Ascending aorta (tissue), 2 donors: ENCODE measurements around the gene ATP9A. TPM values are rescaled to one million over a fixed set of nuclear protein-coding genes. Genes with fewer than 3 reads are reported as not detected.

Source experiments
- DNase-seq, 2 donors: peaks; one replicate each; pipeline ENCODE4 v3.0.0-alpha.2; 2019; ENCODE audit warnings: low spot score in 2 of 2
- H3K27ac ChIP-seq, 2 donors: fragments of 200-600 bp; sonication (generic); one replicate each; pipeline ENCODE4 v1.5.1; 2016 to 2017; ENCODE audit warnings: mild to moderate bottlenecking in 1 of 2
- H3K27me3 ChIP-seq: fragments of 200-600 bp; sonication (generic); one replicate; pipeline ENCODE4 v1.5.1; 2017
- H3K36me3 ChIP-seq, 2 donors: fragments of 200-600 bp; sonication (generic); one replicate each; pipeline ENCODE4 v1.5.1; 2016
- H3K4me1 ChIP-seq, 2 donors: fragments of 200-600 bp; sonication (generic); one replicate each; pipeline ENCODE4 v1.5.1; 2016 to 2017; ENCODE audit warnings: mild to moderate bottlenecking in 1 of 2
- H3K4me3 ChIP-seq, 2 donors: fragments of 200-600 bp; sonication (generic); one replicate each; pipeline ENCODE4 v1.5.1; 2016 to 2017; ENCODE audit warnings: mild to moderate bottlenecking in 1 of 2
- H3K9me3 ChIP-seq, 2 donors: fragments of 200-600 bp; sonication (generic); one replicate each; pipeline ENCODE4 v1.5.1; 2016
- CTCF ChIP-seq, 3 experiments: fragments of 200-600 bp in 2 of 3; fragments of 450-650 bp in 1 of 3; sonication (generic) in 2 of 3; IDR thresholded peaks; one replicate each; pipeline ENCODE4 v1.5.1; 2016 to 2019; ENCODE audit warnings: antibody characterized with exemption in 3 of 3, mild to moderate bottlenecking in 1 of 3, moderate library complexity in 1 of 3
- intact Hi-C: fragments of 100-400 bp; cut with DNase I; formaldehyde crosslinking; loops from one replicate; pipeline ENCODE4 v1.15.1; 2023
- total RNA-seq: library from RNA; depleted of rRNA; stranded (reverse); fragments of >200 nt; gene quantifications from one replicate; pipeline ENCODE4 v1.1.0, GENCODE V29; 2016

The ATP9A gene
- total RNA-seq, 1 donor from 2014 or later = 14.5 TPM

- Histone ChIP-seq H3K36me3 (no peaks in the 10 kb centered on the region), H3K27ac (no peak overlapping the region), H3K9me3 (no peaks in the 10 kb centered on the region), H3K4me1 (peaks cover 0 to 4% of the 10 kb centered on the region in 2 donors), H3K27me3 (no peaks in the 10 kb centered on the region), H3K4me3 (no peak overlapping the region)
- intact Hi-C loops = no loop called here
- DNase-seq = no peak
- no peak for TF ChIP-seq CTCF (IDR thresholded peaks at IDR 0.05)
Measured at GRCh38 chr20:51588762-51589161, 179.4 kb downstream of the ATP9A start.

GRCh38 chr20:51587145-51587544 is 181.0 kb downstream of the ATP9A start:
- Histone ChIP-seq H3K4me3 (no peak overlapping the region), H3K9me3 (no peaks in the 10 kb centered on the region), H3K4me1 (no peaks in the 10 kb centered on the region), H3K27me3 (no peaks in the 10 kb centered on the region), H3K36me3 (no peaks in the 10 kb centered on the region), H3K27ac (no peak overlapping the region)
- intact Hi-C loops = no loop called here
- DNase-seq = no peak
- TF ChIP-seq CTCF (IDR thresholded peaks at IDR 0.05) = no peak

GRCh38 chr20:51586005-51586440 is 182.2 kb downstream of the ATP9A start:
- DNase-seq = no peak
- Histone ChIP-seq H3K4me1 (no peaks in the 10 kb centered on the region), H3K27ac (no peak overlapping the region), H3K27me3 (no peaks in the 10 kb centered on the region), H3K9me3 (no peaks in the 10 kb centered on the region), H3K4me3 (no peak overlapping the region), H3K36me3 (no peaks in the 10 kb centered on the region)
- no peak for TF ChIP-seq CTCF (IDR thresholded peaks at IDR 0.05)
- intact Hi-C loops = no loop called here

GRCh38 chr20:51585148-51585547 is 183.0 kb downstream of the ATP9A start:
- Histone ChIP-seq H3K4me1 (no peaks in the 10 kb centered on the region), H3K27me3 (no peaks in the 10 kb centered on the region), H3K36me3 (no peaks in the 10 kb centered on the region), H3K4me3 (no peak overlapping the region), H3K9me3 (no peaks in the 10 kb centered on the region), H3K27ac (no peak overlapping the region)
- DNase-seq = no peak
- intact Hi-C loops = no loop called here
- TF ChIP-seq CTCF (IDR thresholded peaks at IDR 0.05) = no peak

GRCh38 chr20:51584737-51585136 is 183.5 kb downstream of the ATP9A start:
- intact Hi-C loops = no loop called here
- DNase-seq = no peak
- Histone ChIP-seq H3K36me3 (no peaks in the 10 kb centered on the region), H3K27me3 (no peaks in the 10 kb centered on the region), H3K4me1 (no peaks in the 10 kb centered on the region), H3K9me3 (no peaks in the 10 kb centered on the region), H3K27ac (no peak overlapping the region), H3K4me3 (no peak overlapping the region)
- TF ChIP-seq CTCF (IDR thresholded peaks at IDR 0.05) = no peak

GRCh38 chr20:51584116-51584515 is 184.1 kb downstream of the ATP9A start:
- no peak for DNase-seq
- Histone ChIP-seq H3K9me3 (no peaks in the 10 kb centered on the region), H3K4me1 (no peaks in the 10 kb centered on the region), H3K27ac (no peak overlapping the region), H3K4me3 (no peak overlapping the region), H3K36me3 (no peaks in the 10 kb centered on the region), H3K27me3 (no peaks in the 10 kb centered on the region)
- intact Hi-C loops = no loop called here
- TF ChIP-seq CTCF (IDR thresholded peaks at IDR 0.05) = no peak
